IPS-20b (cell line): Measurements from ENCODE around the gene RALY.

Source experiments
- H3K27ac ChIP-seq: one replicate; pipeline ENCODE4 v1.5.1; 2013; ENCODE audit warnings: low read length
- H3K27me3 ChIP-seq: 2 replicates; pipeline ENCODE4 v1.6.1; 2013; ENCODE audit warnings: mild to moderate bottlenecking, low read length, inconsistent platforms; ENCODE audit not compliant: insufficient read depth
- H3K36me3 ChIP-seq: 2 replicates; pipeline ENCODE4 v1.6.1; 2013; ENCODE audit warnings: low read depth, mild to moderate bottlenecking, inconsistent platforms, low read length, moderate library complexity; ENCODE audit not compliant: insufficient read depth
- H3K4me1 ChIP-seq: 2 replicates; pipeline ENCODE4 v1.6.1; 2013; ENCODE audit warnings: mild to moderate bottlenecking, control low read depth, inconsistent platforms, low read length, moderate library complexity; ENCODE audit not compliant: insufficient read depth
- H3K4me3 ChIP-seq: 2 replicates; pipeline ENCODE4 v1.5.1; 2013; ENCODE audit warnings: mild to moderate bottlenecking, low read length, inconsistent platforms
- H3K9ac ChIP-seq: 2 replicates; pipeline ENCODE4 v1.6.1; 2013; ENCODE audit warnings: low read depth, mild to moderate bottlenecking, inconsistent platforms, low read length, moderate library complexity
- H3K9me3 ChIP-seq: 2 replicates; pipeline ENCODE4 v1.6.1; 2013; ENCODE audit warnings: mild to moderate bottlenecking, low read depth, low read length, inconsistent platforms; ENCODE audit not compliant: insufficient read depth

RALY gene

GRCh38 chr20:34085544-34086040 lies 91.9 kb downstream of the RALY start:
- no peaks in the 10 kb centered on the region for H3K27me3 ChIP-seq
- H3K36me3 ChIP-seq = peaks cover 59% of the 10 kb centered on the region
- H3K9ac ChIP-seq = no peak overlapping the region
- H3K27ac ChIP-seq = no peak overlapping the region
- H3K4me3 ChIP-seq = no peak overlapping the region
- H3K4me1 ChIP-seq = no peaks in the 10 kb centered on the region
- no peaks in the 10 kb centered on the region for H3K9me3 ChIP-seq

- H3K4me1 ChIP-seq = no peaks in the 10 kb centered on the region
- H3K36me3 ChIP-seq = peaks cover 70% of the 10 kb centered on the region
- no peak overlapping the region for H3K9ac ChIP-seq
- H3K9me3 ChIP-seq = no peaks in the 10 kb centered on the region
- no peak overlapping the region for H3K27ac ChIP-seq
- no peak overlapping the region for H3K4me3 ChIP-seq
- no peaks in the 10 kb centered on the region for H3K27me3 ChIP-seq
These were observed 94.8 kb downstream of the RALY start for GRCh38 chr20:34088305-34089174.

- no peaks in the 10 kb centered on the region for H3K4me1 ChIP-seq
- peaks cover 76% of the 10 kb centered on the region for H3K36me3 ChIP-seq
These were observed 95.4 kb downstream of the RALY start for GRCh38 chr20:34089175-34089479.

GRCh38 chr20:34089655-34090345 lies 96.1 kb downstream of the RALY start:
- Histone ChIP-seq H3K4me1 (no peaks in the 10 kb centered on the region), H3K27ac (no peak overlapping the region), H3K4me3 (no peak overlapping the region), H3K27me3 (no peaks in the 10 kb centered on the region), H3K9me3 (no peaks in the 10 kb centered on the region), H3K9ac (no peak overlapping the region), H3K36me3 (peaks cover 82% of the 10 kb centered on the region)

More at GRCh38 chr20:34089175-34089479, 95.4 kb downstream of the RALY start:
- Histone ChIP-seq H3K4me3 (no peak overlapping the region), H3K27me3 (no peaks in the 10 kb centered on the region), H3K9me3 (no peaks in the 10 kb centered on the region), H3K9ac (no peak overlapping the region), H3K27ac (no peak overlapping the region)

- H3K9me3 ChIP-seq = no peaks in the 10 kb centered on the region
- no peak overlapping the region for H3K9ac ChIP-seq
- no peak overlapping the region for H3K27ac ChIP-seq
- H3K4me1 ChIP-seq = no peaks in the 10 kb centered on the region
- no peak overlapping the region for H3K4me3 ChIP-seq
- H3K27me3 ChIP-seq = no peaks in the 10 kb centered on the region
- peaks cover 91% of the 10 kb centered on the region for H3K36me3 ChIP-seq
These were observed 96.9 kb downstream of the RALY start for GRCh38 chr20:34090645-34091044.

GRCh38 chr20:34091637-34092200 lies 98.0 kb downstream of the RALY start:
- H3K36me3 ChIP-seq = peaks cover 94% of the 10 kb centered on the region
- no peaks in the 10 kb centered on the region for H3K4me1 ChIP-seq
- no peak overlapping the region for H3K9ac ChIP-seq
- no peak overlapping the region for H3K27ac ChIP-seq
- H3K27me3 ChIP-seq = no peaks in the 10 kb centered on the region
- no peaks in the 10 kb centered on the region for H3K9me3 ChIP-seq
- no peak overlapping the region for H3K4me3 ChIP-seq

GRCh38 chr20:34093895-34094294 lies 100.2 kb downstream of the RALY start:
- Histone ChIP-seq H3K9me3 (no peaks in the 10 kb centered on the region), H3K9ac (no peak overlapping the region), H3K36me3 (peaks cover 98% of the 10 kb centered on the region), H3K27me3 (no peaks in the 10 kb centered on the region), H3K27ac (no peak overlapping the region), H3K4me1 (no peaks in the 10 kb centered on the region), H3K4me3 (no peak overlapping the region)

- Histone ChIP-seq H3K9ac (no peak overlapping the region), H3K4me1 (no peaks in the 10 kb centered on the region), H3K27ac (no peak overlapping the region), H3K9me3 (no peaks in the 10 kb centered on the region), H3K27me3 (no peaks in the 10 kb centered on the region), H3K4me3 (no peak overlapping the region), H3K36me3 (peaks cover 98% of the 10 kb centered on the region)
These were observed 102.1 kb downstream of the RALY start for GRCh38 chr20:34095825-34096224.

GRCh38 chr20:34096699-34097444 lies 103.2 kb downstream of the RALY start:
- no peak overlapping the region for H3K9ac ChIP-seq
- no peaks in the 10 kb centered on the region for H3K4me1 ChIP-seq
- H3K4me3 ChIP-seq = no peak overlapping the region
- peaks cover 100% of the 10 kb centered on the region for H3K36me3 ChIP-seq
- no peak overlapping the region for H3K27ac ChIP-seq
- H3K9me3 ChIP-seq = no peaks in the 10 kb centered on the region
- no peaks in the 10 kb centered on the region for H3K27me3 ChIP-seq

- H3K27me3 ChIP-seq = no peaks in the 10 kb centered on the region
- no peaks in the 10 kb centered on the region for H3K9me3 ChIP-seq
- no peaks in the 10 kb centered on the region for H3K4me1 ChIP-seq
- no peak overlapping the region for H3K4me3 ChIP-seq
- H3K9ac ChIP-seq = no peak overlapping the region
- peaks cover 100% of the 10 kb centered on the region for H3K36me3 ChIP-seq
- no peak overlapping the region for H3K27ac ChIP-seq
These were observed 104.9 kb downstream of the RALY start for GRCh38 chr20:34098570-34098969.

- Histone ChIP-seq H3K36me3 (peaks cover 100% of the 10 kb centered on the region), H3K27ac (no peak overlapping the region), H3K9me3 (no peaks in the 10 kb centered on the region), H3K4me1 (no peaks in the 10 kb centered on the region), H3K4me3 (no peak overlapping the region), H3K9ac (no peak overlapping the region), H3K27me3 (no peaks in the 10 kb centered on the region)
These were observed 106.0 kb downstream of the RALY start for GRCh38 chr20:34099675-34100074.
